Measurements from ENCODE around the gene APBB1IP.
A peak's percentile ranks its signal among the peaks of the same experiment; 100 is the strongest.
"Not testable (repeated sequence)": the region's sequence is repeated elsewhere in the genome, so short reads cannot be mapped to it uniquely, and the experiment has no call there.

APBB1IP gene

DNA sequence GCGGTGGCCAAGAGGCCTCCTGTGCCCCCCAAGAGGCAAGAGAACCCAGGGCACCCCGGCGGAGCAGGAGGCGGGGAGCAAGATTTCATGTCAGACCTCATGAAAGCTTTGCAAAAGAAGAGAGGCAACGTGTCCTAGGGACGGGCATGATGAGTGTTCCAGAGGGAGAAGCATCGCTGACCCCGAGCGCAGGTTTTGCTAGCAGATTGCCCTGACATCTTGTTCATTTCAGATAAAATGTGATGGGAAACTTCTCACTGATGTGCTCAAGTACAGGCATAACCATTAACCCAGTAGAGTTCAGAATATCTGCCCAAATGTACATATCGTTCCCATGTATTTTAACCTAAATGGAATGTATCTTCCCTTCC is 129.2 kb downstream of the APBB1IP start:
- peak; percentile 59 for DNase-seq

DNA sequence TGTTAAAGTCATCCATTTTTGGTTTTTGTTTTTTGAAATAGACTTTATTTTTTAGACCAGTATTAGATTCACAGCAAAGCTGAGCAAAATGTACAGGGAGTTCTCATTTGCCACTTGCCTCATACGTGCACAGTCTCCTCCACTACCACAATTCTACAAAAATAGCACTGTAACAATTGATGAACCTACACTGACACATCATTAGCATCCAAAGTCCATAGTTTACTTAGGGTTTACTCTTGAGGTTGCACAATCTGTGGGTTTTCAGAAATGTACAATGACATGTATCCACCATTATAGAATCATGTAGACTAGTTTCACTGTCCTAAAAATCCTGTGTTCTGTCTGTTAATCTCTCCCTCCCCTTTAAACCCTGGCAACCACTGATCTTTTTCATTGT is 133.5 kb downstream of the APBB1IP start:
- no peak for DNase-seq

DNA sequence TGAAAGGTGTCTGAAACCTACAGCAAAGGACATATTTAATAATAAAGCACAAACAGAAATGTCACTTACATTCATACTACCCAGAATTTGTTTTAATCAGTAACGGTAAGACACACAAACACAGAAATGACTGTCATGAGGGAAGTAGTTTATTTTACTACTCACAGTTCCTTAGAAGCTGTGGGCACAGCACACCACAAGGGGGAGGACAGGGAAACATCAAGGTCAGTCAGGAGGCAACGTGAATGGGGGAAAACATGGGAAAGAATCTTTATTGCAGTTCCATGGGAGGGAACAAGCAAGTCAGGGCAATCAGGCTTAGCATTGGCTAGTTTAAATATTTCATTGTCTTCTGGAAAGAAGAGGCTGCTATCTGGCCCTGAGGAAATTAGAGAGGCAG is 135.5 kb downstream of the APBB1IP start:
- DNase-seq, result no peak

DNA sequence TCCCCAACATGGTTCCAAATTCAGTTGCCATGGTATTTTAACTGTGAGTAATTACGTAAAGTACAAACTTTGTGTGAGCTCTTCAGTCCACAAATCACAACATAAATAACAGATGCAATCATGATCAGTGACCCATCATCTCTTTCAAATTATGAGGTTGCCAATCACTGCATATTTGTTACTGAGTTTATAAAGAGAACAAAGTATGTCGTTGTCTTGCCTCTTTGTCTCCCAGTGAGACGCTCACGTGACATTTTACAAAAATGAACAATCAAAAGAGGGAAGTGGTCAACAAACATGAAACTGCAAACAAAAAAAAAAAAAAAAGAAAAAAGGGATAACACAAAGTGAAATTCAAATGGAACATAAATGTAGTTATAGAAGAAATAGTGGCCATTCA is 136.6 kb downstream of the APBB1IP start:
- no peak for DNase-seq

DNA sequence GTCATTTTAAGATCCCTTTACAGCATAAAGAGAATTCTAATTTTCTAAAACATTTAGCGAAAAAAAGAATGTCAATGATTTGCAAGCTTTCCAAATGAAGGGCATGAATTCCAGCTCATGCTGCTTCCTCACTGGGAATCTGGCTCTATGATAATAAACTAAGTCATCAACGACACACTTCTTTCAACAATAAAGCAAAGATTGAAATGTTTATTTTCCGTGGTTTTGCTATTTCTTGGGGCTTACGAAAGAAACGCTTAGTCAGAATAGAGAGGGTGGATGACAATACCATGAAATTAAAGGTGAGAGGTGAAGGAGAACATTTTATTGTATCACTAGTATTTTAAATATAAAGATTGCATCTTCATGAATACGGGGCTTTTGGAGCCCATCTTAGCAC is 140.2 kb downstream of the APBB1IP start:
- DNase-seq, result not testable (repeated sequence)

DNA sequence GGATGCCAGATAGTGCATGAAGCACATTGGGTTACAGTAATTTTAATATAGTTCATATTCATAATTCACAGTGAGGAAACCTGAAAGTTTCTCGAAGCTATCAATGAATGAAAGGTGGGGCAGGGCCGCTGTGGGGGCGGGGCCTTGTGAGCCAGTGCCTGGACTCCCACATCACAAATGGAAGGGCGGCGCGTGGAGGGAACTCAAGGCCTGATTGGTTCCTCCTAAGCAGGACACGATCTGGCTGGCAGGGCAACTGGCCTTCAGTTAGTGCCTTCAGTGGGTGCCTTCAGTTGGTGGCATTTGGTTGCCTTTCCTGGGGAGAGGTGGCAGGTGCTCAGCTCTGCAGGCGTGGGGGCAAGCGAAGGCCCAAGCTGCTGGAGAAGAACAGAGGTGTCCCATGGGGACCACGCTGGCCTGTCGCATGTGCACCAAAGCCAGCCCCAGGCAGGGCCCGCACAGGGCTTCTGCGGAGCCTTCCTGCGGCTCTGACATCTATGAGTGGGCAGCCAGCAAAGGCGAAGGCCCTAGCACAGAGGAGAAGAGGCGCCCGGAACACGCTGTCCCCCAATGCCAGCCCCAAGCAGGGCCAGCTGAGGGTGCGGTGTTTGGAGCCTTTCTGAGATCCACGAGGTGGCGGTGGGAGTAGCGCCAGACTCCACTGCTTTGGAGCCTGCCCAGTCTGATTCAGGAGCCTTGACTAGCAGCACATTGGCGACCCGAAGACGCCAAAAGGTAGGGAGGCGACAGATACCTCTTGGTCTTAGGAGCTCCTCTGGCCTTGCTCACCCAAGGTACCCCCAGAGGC is 141.3 kb downstream of the APBB1IP start:
- no peak for DNase-seq

DNA sequence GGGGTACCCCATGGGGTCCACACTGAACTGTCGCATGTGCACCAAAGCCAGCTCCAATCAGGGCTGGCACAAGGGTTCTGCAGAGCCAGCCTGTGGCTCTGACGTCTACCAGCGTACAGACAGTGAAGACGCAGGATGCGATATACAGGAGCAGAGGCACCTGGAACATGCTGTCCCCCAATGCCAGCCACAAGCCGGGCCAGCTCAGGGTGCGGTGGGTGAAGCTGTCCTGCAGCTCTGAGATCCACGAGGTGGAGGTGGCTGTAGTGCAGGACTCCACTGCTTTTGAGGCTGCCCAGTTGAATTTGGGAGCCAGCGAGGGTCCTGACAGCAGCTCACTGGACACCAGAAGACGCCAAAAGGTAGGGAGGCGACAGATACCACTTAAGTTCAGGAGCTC is 148.1 kb downstream of the APBB1IP start:
- no peak for DNase-seq

DNA sequence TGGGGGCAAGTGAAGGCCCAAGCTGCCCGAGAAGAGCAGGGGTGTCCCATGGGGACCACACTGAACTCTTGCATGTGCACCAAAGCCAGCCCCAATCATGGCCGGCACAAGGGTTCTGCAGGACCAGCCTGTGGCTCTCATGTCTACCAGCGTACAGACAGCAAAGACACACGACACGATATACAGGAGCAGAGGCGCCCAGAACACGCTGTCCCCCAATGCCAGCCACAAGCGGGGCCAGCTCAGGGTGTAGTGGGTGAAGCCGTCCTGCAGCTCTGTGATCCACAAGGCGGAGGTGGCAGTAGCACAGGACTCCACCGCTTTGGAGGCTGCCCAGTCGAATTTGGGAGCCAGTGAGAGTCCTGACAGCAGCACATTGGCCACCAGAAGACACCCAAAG is 150.5 kb downstream of the APBB1IP start:
- no peak for DNase-seq

DNA sequence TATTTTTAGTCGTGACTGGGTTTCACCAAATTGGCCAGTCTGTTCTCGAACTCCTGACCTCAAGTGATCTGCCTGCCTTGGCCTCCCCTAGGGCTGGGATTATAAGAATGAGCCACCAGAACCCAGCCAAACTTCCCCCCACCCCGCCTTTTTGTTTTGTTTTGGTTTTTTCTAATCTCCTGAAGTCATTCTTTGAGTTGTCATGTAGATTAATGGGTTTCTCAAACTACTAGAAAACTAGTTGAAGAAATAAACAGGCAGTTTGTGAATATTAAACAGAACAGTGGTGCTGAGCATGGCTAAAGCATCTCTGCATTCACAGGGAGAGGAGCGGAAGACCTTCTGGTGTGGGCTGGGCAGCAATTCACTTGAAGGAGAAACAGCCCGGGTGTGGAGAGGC is 151.7 kb downstream of the APBB1IP start:
- DNase-seq, result not testable (repeated sequence)

DNA sequence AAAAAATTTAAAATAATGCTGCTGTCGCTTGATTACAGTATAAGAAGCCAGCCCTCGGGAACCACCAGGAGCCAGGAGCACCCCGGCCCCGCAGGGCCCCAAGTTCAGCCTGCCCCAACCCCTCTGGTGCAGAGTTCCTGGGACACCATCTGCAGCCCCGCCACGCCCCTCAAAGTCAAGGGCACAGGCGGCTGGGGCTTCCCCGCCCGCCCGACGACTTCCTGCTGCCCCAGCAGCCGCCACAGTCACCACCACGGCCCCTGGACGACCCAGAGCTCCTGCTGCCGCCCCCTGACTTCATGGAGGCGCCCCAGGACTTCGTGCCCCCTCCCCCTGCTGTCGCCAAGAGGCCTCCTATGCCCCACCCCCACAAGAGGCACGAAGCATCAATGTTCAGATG is 155.8 kb downstream of the APBB1IP start:
- no peak for DNase-seq

DNA sequence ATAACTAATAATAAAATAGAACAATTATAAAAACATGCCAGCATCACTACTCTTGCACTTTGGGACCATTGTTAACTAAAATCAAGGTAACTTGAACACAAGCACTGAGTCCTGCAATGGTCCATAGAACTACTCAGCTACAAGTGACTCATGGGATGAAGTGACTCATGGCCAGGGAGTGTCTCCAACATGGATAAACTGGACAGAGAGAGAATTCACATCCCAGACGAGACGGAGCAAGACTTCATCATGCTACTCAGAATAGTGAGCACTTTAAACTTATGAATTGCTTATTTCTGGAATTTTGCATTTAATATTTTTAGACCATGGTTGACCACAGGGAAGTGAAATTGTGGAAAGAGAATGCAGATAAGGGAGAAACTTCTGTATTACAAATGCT is 165.1 kb downstream of the APBB1IP start:
- not testable (repeated sequence) for DNase-seq

DNA sequence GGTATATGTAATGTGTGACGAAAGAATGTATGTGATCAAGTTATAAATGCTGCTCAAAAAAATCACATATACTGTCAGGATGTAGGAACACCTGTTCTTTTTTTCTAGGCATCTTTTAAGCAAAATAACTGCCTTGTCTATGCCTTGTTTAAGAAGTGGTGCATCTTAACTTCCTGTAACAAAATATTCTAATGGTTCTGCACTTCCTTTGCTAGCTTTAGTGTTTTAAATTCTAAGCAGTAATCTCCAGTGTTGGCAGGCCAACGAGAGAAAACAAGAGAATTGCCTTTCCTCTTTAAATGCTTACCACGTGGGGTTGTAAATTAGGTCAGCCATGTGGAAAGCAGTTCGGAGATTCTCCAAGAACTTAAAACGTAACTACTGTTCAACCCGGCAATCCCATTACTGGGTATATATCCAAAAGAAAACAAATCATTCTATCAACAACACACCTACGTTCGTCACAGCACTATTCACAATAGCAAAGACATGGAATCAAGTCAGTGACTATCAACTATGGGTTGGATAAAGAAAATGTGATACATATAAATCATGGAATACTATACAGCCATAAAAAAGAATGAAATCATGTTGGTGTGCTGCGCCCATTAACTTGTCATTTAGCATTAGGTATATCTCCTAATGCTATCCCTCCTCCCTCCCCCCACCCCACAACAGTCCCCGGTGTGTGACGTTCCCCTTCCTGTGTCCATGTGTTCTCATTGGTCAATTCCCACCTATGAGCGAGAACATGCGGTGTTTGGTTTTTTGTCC is 166.4 kb downstream of the APBB1IP start:
- DNase-seq, result not testable (repeated sequence)

DNA sequence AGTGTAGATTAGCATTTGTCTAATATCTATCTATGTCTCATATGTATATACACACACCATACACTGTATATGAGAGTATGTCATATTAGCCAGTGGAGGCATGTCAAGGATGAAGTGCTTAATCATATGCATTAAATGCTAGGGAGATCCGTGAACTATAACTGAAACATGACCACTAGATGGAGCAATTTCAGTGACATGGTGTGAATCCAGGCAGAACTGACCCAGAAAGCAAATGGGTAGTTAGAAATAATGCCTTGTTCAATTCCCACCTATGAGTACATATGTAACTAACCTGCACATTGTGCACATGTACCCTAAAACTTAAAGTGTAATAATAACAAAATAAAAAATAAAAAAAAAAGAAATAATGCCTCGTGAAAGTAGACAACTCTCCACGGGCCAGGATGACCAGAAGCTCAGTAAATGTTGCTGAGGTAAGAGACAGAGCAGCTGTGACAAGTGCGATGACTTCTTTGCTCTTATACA is 168.3 kb downstream of the APBB1IP start:
- DNase-seq, result peak; percentile 7

DNA sequence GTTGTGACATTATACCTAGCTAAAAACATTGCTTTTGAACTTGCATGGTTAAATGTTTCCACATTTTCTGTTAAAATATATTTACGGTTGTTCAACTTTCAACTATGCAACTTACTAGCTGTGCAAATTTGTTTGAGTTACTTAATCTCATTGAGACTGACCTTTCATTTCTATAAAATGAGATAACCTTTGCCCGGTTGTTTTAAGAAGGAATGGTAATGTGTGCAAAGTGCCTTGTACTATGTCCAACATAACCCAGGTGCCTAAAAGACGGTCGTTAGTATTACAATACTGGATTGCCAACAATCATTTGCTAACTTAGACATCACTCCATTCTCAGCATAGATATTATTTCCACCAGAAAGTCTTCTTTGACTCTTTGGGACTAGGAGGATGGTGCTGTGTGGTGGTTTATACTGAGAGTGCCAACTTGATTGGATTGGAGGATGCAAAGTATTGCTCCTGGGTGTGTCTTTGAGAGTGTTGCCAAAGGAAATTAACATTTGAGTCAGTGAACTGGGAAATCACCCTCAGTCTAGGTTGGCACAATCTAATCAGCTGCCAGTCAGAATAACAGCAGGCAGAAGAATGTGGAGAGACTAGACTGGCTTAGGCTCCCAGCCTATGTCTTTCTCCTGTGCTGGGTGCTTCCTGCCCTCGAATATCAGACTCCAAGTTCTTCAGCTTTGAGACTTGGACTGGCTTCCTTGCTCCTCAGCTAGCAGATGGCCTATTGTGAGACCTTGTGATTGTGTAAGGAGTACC is 174.2 kb downstream of the APBB1IP start:
- no peak for DNase-seq
